ENCODE measurements around the gene GRAP2.

GRAP2 gene

DNA sequence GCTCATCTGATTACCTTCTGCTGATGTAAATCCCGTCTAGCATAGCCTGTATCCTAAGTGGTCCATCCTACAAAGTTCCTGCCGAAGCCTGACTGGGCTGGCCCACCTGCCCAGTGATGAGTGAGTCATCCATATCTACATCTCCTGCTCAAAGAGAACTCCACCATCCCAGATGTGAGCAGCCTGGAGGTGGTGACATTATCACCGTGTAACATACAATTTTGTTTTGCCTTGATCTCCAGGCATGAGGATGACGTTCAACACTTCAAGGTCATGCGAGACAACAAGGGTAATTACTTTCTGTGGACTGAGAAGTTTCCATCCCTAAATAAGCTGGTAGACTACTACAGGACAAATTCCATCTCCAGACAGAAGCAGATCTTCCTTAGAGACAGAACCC is 64.9 kb downstream of the GRAP2 start:
- DNase-seq (ENCODE audit: low read depth in 2 of 2): no peak

DNA sequence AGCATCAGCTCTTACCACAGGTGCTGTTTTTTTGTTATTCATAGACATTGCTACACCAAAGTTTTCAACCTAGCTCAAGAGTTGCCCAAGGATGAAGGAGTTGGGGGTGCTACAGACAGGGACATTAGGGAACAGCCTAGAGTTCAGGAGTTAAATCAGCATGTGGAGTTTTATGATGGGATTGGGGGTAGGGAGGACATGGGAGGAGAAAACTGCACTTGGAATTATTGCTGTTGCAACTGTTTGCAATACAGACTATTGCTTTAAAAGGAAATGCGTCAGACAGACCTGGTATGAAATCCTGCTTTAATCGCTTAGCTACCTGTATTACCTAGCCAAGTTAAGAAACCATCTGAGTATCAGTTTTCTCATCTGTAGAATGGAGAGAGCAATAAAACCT is 65.6 kb downstream of the GRAP2 start:
- no peak for DNase-seq (ENCODE audit: low read depth in 2 of 2)

- no peak for DNase-seq (ENCODE audit: low read depth in 2 of 2)
Observed at GRCh38 chr22:39967103-39967829, 66.4 kb downstream of the GRAP2 start.

- no peak for DNase-seq (ENCODE audit: low read depth in 2 of 2)
Observed at GRCh38 chr22:39967996-39968972, 67.4 kb downstream of the GRAP2 start.

- no peak for DNase-seq (ENCODE audit: low read depth in 2 of 2)
Observed at GRCh38 chr22:39970742-39971141, 69.9 kb downstream of the GRAP2 start.

DNA sequence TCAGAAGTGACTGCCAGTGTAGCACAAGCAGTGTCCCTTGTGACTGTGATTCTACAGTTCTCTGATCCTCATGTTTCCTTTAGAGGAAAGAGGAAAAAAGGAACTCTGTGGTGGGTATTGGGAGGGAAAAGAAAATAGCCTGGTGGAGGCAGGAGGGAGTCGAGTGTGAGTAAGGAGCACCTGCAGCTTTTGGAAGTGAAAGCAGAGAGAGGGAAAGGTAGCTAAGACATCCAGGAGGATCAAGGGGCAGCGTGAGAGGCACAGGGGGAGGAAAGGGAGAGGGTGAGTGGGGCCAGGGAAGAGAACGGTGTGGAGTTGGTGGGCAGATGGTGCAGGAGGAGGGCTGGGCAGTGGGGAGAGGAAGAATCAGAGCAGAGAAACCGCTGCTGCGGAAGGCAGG is 71.8 kb downstream of the GRAP2 start:
- no peak for DNase-seq (ENCODE audit: low read depth in 2 of 2)

GRCh38 chr22:39973656-39974055 is 72.8 kb downstream of the GRAP2 start:
- DNase-seq (ENCODE audit: low read depth in 2 of 2): no peak

GRCh38 chr22:39974065-39974464 is 73.2 kb downstream of the GRAP2 start:
- no peak for DNase-seq (ENCODE audit: low read depth in 2 of 2)

GRCh38 chr22:39979048-39979447 is 78.2 kb downstream of the GRAP2 start:
- DNase-seq (ENCODE audit: low read depth in 2 of 2): no peak

GRCh38 chr22:39979458-39979857 is 78.6 kb downstream of the GRAP2 start:
- DNase-seq (ENCODE audit: low read depth in 2 of 2): no peak

- no peak for DNase-seq (ENCODE audit: low read depth in 2 of 2)
Observed at GRCh38 chr22:39980596-39980995, 79.7 kb downstream of the GRAP2 start.

DNA sequence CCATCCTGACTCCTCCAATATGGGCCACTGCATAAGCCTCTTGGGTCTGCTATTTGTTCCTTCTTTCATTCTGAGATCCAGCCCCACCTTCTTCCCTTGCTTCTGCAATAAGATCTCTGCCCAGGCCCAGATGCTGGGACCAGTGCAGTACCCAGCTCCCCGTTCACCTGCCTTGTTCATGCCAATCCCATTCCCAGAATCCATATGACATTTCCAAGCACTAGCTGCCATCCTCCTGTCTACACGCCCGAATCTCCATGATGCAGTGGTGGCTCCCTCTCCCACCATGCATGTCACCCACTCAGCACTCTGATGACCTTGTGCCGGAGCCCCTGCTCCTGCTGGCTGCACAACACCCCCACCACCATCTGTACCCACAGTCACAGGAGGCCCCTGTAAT is 82.5 kb downstream of the GRAP2 start:
- no peak for DNase-seq (ENCODE audit: low read depth in 2 of 2)

- no peak for DNase-seq (ENCODE audit: low read depth in 2 of 2)
Observed at GRCh38 chr22:39984006-39984405, 83.1 kb downstream of the GRAP2 start.

- no peak for DNase-seq (ENCODE audit: low read depth in 2 of 2)
Observed at GRCh38 chr22:39984746-39985145, 83.9 kb downstream of the GRAP2 start.

DNA sequence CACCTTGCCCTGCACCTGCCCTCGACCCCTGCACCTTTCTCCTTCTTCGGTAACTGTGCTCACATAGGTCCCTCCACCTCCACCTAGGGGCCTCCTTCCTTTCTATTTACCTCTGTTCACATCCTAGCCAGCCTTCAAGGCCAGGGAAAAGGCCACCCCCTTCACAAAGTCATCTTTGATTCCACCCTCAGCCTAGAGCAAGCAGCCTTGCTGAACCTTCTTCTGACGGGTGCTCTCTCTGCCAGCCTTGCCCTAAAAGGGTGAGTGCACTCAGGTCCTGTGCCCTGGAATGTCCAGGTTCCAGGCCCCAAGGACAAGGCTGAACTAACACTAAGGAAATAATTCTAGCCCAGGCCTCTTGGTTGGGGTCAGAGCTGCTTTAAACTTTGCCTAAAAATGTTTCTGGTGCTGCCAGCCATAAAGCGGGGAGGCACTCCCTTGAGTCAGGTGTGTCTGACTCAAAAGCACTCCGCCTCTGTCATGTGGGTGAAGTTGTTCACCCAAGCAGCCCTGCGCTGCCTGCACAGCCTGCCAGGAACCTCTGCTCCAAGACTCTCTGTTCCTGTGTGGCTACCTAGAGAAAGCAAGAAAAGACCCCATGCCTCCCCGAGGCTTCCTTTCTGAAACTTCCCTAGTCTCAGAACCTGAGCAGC is 84.6 kb downstream of the GRAP2 start:
- no peak for DNase-seq (ENCODE audit: low read depth in 2 of 2)

DNA sequence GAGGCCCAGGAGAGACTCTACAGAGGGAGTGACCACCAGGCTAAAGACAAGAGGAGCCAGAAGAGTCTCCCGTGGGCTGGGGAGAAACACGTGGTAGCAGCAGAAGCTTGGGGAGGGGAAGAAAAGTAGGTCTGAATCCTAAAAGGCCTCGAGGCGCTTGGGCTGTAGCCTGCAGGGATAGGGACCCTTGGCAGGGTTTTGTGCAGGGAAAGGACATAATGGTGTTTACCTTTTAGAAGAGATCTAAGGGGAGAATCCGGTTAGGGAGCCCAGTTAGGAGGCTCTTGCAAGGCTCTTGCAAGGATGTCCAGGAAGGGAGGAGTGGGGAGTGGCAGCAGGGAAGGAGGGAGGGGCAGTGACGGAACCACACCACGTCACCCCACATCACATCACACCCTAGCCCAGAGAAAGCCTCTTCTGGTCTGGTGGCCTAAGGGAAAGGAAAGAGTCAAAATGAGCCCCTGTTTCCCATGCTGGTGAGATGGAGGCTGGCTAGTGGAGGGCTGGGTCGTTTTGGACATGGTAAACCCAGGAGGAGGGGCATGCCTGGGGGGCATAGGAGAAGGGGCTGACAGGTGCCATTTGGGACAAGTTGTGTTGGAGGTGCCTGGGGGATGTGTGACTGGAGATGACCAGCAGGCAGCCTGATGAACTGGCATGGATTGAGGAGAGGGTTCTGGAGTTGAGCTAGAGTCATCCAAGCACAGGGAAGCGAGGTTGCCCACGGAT is 87.7 kb downstream of the GRAP2 start:
- DNase-seq (ENCODE audit: low read depth in 2 of 2): no peak

DNA sequence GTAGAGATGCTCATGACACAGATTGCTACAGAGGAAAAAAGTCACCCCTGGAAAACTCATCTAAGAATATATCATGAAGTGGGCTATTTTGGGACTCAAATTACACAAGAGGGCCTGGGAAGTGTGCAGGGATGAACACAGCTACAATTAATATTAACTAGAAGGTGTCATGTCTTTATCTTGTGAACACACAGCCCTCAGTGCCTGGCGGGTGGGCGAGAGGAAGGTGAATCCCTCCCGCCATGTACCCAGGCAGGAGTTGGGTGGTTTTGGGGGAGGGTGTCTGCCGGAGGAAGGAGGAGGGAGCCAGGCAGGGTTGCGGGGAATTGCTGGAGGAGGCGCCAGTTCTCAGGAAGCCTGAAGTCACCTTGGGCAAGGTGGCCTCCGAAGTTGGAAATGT is 88.7 kb downstream of the GRAP2 start:
- DNase-seq (ENCODE audit: low read depth in 2 of 2): no peak

DNA sequence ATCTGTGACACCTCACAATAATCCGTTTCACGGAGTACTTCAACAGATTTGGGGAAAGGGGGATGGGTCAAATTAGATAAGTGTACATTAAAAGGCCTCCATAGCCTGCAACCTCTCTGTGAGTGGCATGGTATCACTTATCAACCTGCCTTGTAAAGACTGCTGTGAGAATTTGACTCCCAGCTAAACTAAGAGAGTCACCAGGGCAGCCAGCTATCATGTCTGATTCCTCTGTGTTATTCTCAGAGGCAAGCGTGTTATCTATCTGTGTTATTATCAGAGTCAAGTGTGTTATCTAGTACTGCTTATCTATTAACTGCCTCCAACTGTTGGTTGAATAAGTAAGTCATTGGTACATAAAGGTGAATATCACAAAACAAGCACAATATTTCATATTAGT is 89.8 kb downstream of the GRAP2 start:
- no peak for DNase-seq (ENCODE audit: low read depth in 2 of 2)

DNA sequence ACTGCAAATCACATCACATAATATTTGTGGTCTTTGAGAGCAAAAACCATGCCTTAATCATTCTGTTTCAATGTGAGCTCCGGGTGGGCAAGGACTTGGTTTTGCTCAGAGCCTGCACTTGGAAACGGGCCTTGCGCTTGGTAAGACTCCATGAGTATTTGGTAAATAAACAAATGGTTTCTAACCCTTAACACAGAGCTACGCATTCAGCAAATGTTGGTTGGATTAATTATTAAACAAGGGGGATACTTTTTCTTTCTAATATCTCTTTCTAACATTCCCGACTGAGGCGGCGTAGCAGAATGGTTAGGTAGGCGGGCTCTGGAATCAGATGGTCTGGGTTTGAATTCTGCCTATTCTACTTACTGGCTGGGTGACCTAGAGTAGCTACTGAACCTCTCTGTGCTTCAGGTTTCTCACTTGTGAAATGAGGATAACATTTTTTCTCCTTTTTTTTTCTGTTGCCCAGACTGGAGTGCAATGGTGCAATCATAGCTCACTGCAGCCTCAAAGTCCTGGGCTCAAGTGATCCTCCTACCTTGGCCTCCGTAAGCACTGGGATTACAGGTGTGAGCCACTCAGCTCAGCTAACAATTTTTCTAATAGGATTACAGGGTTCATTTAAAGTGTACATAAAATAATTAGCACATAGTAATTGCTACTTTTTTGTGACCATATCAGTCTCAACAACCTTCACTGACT is 90.4 kb downstream of the GRAP2 start:
- no peak for DNase-seq (ENCODE audit: low read depth in 2 of 2)

- DNase-seq (ENCODE audit: low read depth in 2 of 2): no peak
Observed at GRCh38 chr22:39992088-39992826, 91.4 kb downstream of the GRAP2 start.

All from stimulated activated CD8-positive, alpha-beta memory T cell treated with anti-CD3 and anti-CD28 coated beads, Interleukin-2, amount 100 ng/mL, for 1 hour (primary cell).